Neuron (in vitro differentiated cells): Measurements from ENCODE around the gene USF2.

Experiments used
- H2AFZ ChIP-seq: one replicate; pipeline ENCODE4 v1.6.1; 2013; ENCODE audit warnings: low read depth, mild to moderate bottlenecking, inconsistent platforms, low read length, moderate library complexity
- H3K27me3 ChIP-seq: one replicate; pipeline ENCODE4 v1.6.1; 2013; ENCODE audit warnings: low read length; ENCODE audit not compliant: insufficient read depth
- H3K36me3 ChIP-seq: one replicate; pipeline ENCODE4 v1.6.1; 2013; ENCODE audit warnings: low read length; ENCODE audit not compliant: insufficient read depth
- H3K4me1 ChIP-seq: one replicate; pipeline ENCODE4 v1.6.1; 2013; ENCODE audit warnings: low read length; ENCODE audit not compliant: insufficient read depth
- H3K4me3 ChIP-seq: 2 replicates; pipeline ENCODE4 v1.5.1; 2013; ENCODE audit warnings: mild to moderate bottlenecking, low read length, moderate library complexity
- H3K9me3 ChIP-seq: one replicate; pipeline ENCODE4 v1.6.1; 2013; ENCODE audit warnings: low read length

Gene USF2

DNA sequence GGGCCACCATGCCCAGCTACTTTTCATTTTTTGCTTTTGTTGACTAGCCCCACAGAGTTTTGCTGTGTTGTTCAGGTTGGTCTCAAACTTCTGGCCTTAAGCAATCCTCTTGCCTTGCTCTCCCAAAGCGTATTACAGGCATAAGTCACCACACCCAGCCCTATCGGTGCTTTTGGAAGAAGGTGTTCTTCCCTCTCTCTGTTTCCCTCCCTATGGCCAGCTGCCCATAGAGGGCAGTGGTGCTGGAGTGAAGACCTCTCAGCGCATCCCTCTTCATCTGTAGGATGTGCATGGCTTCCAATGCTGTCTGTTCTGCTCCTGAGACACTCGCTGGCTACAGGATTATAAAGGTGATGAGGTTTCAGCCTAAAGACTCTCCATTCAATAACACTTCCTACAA, 58.9 kb downstream of the USF2 start:
- peaks cover 3% of the 10 kb centered on the region for H3K27me3 ChIP-seq
- no peaks in the 10 kb centered on the region for H3K4me1 ChIP-seq
- no peak overlapping the region for H3K4me3 ChIP-seq
- no peaks in the 10 kb centered on the region for H3K9me3 ChIP-seq
- no peak overlapping the region for H2AFZ ChIP-seq
- H3K36me3 ChIP-seq = no peaks in the 10 kb centered on the region

DNA sequence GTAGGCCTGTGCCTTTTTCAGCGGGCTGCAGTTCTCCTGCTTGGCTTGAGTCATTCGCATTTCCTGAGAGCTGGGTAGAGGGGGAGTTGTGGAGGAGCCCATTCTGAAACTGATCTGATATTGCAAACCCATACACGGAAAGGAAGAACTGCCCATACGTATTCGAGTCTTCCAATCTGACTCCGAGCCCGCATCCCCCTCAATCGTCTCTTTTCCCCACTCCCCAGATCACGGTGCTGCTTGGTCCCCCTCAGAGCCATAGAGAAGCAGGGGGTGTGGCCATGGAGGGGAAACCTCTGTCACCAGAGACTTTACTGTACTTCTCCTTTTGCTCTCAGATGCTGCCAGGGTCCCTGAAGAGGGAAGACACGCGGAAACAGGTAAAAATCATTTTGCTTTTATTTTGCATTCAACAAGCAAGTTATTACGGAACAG, 60.1 kb downstream of the USF2 start, which contains the start of gene CD22:
TSS of gene CD22 (plus strand) at position 337 of the 435 bp plus-strand sequence. CDS start 2,854 bp downstream, outside the sequence.
- Histone ChIP-seq H3K4me3 (no peak within 1 kb of the TSS), H3K9me3 (no peaks in the 10 kb centered on the region), H3K36me3 (no peaks in the 10 kb centered on the region), H3K4me1 (no peaks in the 10 kb centered on the region), H2AFZ (no peak within 1 kb of the TSS), H3K27me3 (peaks cover 3% of the 10 kb centered on the region)

DNA sequence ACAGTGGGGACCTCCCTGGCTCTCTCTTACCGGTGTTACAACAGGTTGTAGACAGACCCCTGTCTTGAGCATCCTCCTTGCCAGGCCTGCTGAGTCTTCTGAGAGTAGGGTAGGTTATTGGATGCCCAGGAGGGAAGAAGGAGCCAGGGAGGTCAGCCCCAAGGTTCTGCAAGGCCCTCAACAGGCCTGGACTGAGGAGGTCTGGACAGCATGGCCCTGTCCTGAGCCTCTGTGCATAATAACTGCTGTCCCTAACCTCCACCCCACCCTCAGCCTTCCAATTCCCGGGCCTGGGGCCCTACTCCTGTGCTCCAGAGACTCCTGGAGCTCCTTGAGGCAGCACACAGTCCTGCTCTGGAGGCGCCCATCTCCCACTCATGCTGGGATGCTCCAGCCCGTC, 60.6 kb downstream of the USF2 start:
- no peaks in the 10 kb centered on the region for H3K4me1 ChIP-seq
- no peaks in the 10 kb centered on the region for H3K9me3 ChIP-seq
- no peaks in the 10 kb centered on the region for H3K36me3 ChIP-seq
- H3K4me3 ChIP-seq = no peak overlapping the region
- H3K27me3 ChIP-seq = peaks cover 3% of the 10 kb centered on the region
- H2AFZ ChIP-seq = no peak overlapping the region
